GM19438 (cell line): ENCODE data around the gene IL10RB.
"Not testable (repeated sequence)": the region's sequence is repeated elsewhere in the genome, so short reads cannot be mapped to it uniquely, and the experiment has no call there.

Experiments
- ATAC-seq: cut with Tn5 transposase; IDR thresholded peaks from one replicate; pipeline ENCODE4 v1.9.1; 2021; ENCODE audit warnings: low read depth; ENCODE audit not compliant: unreplicated experiment

Gene IL10RB

GRCh38 chr21:33239559-33240127 is 26.5 kb upstream of the IL10RB start:
- not testable (repeated sequence) for ATAC-seq

GRCh38 chr21:33240404-33240803 is 25.8 kb upstream of the IL10RB start:
- no peak for ATAC-seq

GRCh38 chr21:33241846-33242245 is 24.3 kb upstream of the IL10RB start:
- ATAC-seq = no peak

- ATAC-seq = not testable (repeated sequence)
Measured at GRCh38 chr21:33242846-33243245, 23.3 kb upstream of the IL10RB start.

- no peak for ATAC-seq
Measured at GRCh38 chr21:33244082-33244778, 21.9 kb upstream of the IL10RB start.

- ATAC-seq = no peak
Measured at GRCh38 chr21:33244779-33245105, 21.4 kb upstream of the IL10RB start.

GRCh38 chr21:33245289-33245918 is 20.8 kb upstream of the IL10RB start:
- no peak for ATAC-seq

GRCh38 chr21:33246506-33246905 is 19.7 kb upstream of the IL10RB start:
- ATAC-seq = no peak

GRCh38 chr21:33246963-33247362 is 19.2 kb upstream of the IL10RB start:
- no peak for ATAC-seq

GRCh38 chr21:33247599-33247998 is 18.6 kb upstream of the IL10RB start:
- no peak for ATAC-seq

GRCh38 chr21:33249331-33250002 is 16.7 kb upstream of the IL10RB start:
- no peak for ATAC-seq

GRCh38 chr21:33251119-33251518 is 15.0 kb upstream of the IL10RB start:
- ATAC-seq = no peak

- ATAC-seq = not testable (repeated sequence)
Measured at GRCh38 chr21:33253382-33253781, 12.8 kb upstream of the IL10RB start.

- ATAC-seq = no peak
Measured at GRCh38 chr21:33254766-33255165, 11.4 kb upstream of the IL10RB start.

- ATAC-seq = no peak
Measured at GRCh38 chr21:33255404-33255803, 10.8 kb upstream of the IL10RB start.

- ATAC-seq = no peak
Measured at GRCh38 chr21:33256019-33256418, 10.1 kb upstream of the IL10RB start.

GRCh38 chr21:33257094-33257803 is 8.9 kb upstream of the IL10RB start:
- no peak for ATAC-seq

GRCh38 chr21:33258475-33258874 is 7.7 kb upstream of the IL10RB start:
- no peak for ATAC-seq

GRCh38 chr21:33259428-33259827 is 6.7 kb upstream of the IL10RB start:
- no peak for ATAC-seq

- ATAC-seq = no peak
Measured at GRCh38 chr21:33259995-33260394, 6.2 kb upstream of the IL10RB start.

- ATAC-seq = no peak
Measured at GRCh38 chr21:33261635-33262034, 4.5 kb upstream of the IL10RB start.
